ENCODE data around the gene FAM135A.

DNA sequence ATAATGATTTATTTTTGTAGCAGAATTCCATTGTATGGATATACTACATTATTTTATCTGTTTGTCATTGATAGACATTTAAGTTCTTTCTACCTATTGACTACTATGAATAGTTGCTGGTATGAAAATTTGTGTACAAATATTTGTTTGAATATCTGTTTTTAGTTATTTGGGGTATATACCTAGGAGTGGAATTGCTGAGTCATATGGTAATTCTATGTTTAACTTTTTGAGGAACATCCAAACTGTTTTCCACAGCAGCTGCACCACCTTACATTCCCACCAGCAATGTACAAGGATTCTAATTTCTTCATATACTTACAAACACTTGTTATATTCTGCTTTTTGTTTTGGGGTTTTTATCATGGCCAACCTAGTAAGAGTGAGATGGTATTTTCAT is 97.3 kb downstream of the FAM135A start:
- TF ChIP-seq, protein P1, sequence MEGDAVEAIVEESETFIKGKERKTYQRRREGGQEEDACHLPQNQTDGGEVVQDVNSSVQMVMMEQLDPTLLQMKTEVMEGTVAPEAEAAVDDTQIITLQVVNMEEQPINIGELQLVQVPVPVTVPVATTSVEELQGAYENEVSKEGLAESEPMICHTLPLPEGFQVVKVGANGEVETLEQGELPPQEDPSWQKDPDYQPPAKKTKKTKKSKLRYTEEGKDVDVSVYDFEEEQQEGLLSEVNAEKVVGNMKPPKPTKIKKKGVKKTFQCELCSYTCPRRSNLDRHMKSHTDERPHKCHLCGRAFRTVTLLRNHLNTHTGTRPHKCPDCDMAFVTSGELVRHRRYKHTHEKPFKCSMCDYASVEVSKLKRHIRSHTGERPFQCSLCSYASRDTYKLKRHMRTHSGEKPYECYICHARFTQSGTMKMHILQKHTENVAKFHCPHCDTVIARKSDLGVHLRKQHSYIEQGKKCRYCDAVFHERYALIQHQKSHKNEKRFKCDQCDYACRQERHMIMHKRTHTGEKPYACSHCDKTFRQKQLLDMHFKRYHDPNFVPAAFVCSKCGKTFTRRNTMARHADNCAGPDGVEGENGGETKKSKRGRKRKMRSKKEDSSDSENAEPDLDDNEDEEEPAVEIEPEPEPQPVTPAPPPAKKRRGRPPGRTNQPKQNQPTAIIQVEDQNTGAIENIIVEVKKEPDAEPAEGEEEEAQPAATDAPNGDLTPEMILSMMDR (conservative IDR thresholded peaks at IDR 0.05; ENCODE audit: low read depth, low read length) = no peak
- TF ChIP-seq EZH2 (IDR thresholded peaks at IDR 0.05; ENCODE audit: borderline replicate concordance, low read depth, low read length, poor library complexity, severe bottlenecking) = no peak
